ENCODE results near the gene VAMP4.
"Not testable (repeated sequence)": the region's sequence is repeated elsewhere in the genome, so short reads cannot be mapped to it uniquely, and the experiment has no call there.

GRCh38 chr1:171723180-171723579, 18.7 kb downstream of the VAMP4 start:
- TF ChIP-seq CHD2 (IDR thresholded peaks at IDR 0.05; ENCODE audit: borderline replicate concordance, low read depth, low read length); CTCF (IDR thresholded peaks at IDR 0.05 in 2 of 3, conservative IDR thresholded peaks at IDR 0.05 in 1 of 3; ENCODE audit: control insufficient read depth in 2 of 3, extremely low read depth in 1 of 3, insufficient read depth in 1 of 3, low read depth in 3 of 3, low read length in 3 of 3); POLR2A (IDR thresholded peaks at IDR 0.05; ENCODE audit: low read depth, low read length); TCF12 (IDR thresholded peaks at IDR 0.05; ENCODE audit: low read depth, low read length); NFXL1 (IDR thresholded peaks at IDR 0.05; ENCODE audit: borderline replicate concordance); CREB1 (IDR thresholded peaks at IDR 0.05; ENCODE audit: low read depth); REST (IDR thresholded peaks at IDR 0.05; ENCODE audit: low read depth, low read length); RCOR1 (conservative IDR thresholded peaks at IDR 0.05; ENCODE audit: low read depth, low read length); EZH2 (IDR thresholded peaks at IDR 0.05; ENCODE audit: borderline replicate concordance, control insufficient read depth, low read depth, low read length); RAD21 (IDR thresholded peaks at IDR 0.05; ENCODE audit: insufficient read depth, low read depth, low read length): not testable (repeated sequence)
